GM12864 (cell line): ENCODE data around the gene NLRC5.
A peak's percentile ranks its signal among the peaks of the same experiment; 100 is the strongest.

ENCODE experiments used
- DNase-seq: peaks from one replicate; pipeline ENCODE4 v3.0.0-alpha.2; 2011; ENCODE audit warnings: low read depth
- H3K4me3 ChIP-seq: 2 replicates; pipeline ENCODE4 v1.5.1; 2011; ENCODE audit warnings: mild to moderate bottlenecking, low read depth, low read length, control low read depth
- CTCF ChIP-seq: IDR thresholded peaks from 2 replicates; pipeline ENCODE4 v1.5.1; 2011; ENCODE audit warnings: low read depth, mild to moderate bottlenecking, moderate library complexity, low read length, control low read depth, inconsistent platforms; ENCODE audit errors: missing control alignments

NLRC5 gene

GRCh38 chr16:56950455-56950854 lies 38.9 kb upstream of the NLRC5 start:
- no peak overlapping the region for H3K4me3 ChIP-seq
- no peak for DNase-seq
- no peak for TF ChIP-seq CTCF

- no peak for DNase-seq
- no peak overlapping the region for H3K4me3 ChIP-seq
- peak; percentile 79 for TF ChIP-seq CTCF
Observed at GRCh38 chr16:56950881-56951771, 38.2 kb upstream of the NLRC5 start.

- no peak overlapping the region for H3K4me3 ChIP-seq
- no peak for TF ChIP-seq CTCF
- DNase-seq, result no peak
Observed at GRCh38 chr16:56953006-56953405, 36.4 kb upstream of the NLRC5 start.

- DNase-seq, result no peak
- no peak overlapping the region for H3K4me3 ChIP-seq
- no peak for TF ChIP-seq CTCF
Observed at GRCh38 chr16:56956076-56956475, 33.3 kb upstream of the NLRC5 start.

- H3K4me3 ChIP-seq, result no peak overlapping the region
- peak; percentile 33 for TF ChIP-seq CTCF
- DNase-seq, result no peak
Observed at GRCh38 chr16:56956756-56957155, 32.6 kb upstream of the NLRC5 start.

- no peak overlapping the region for H3K4me3 ChIP-seq
- no peak for DNase-seq
- TF ChIP-seq CTCF, result no peak
Observed at GRCh38 chr16:56960681-56961281, 28.6 kb upstream of the NLRC5 start.
